ENCODE measurements around the gene UNC119.

DNA sequence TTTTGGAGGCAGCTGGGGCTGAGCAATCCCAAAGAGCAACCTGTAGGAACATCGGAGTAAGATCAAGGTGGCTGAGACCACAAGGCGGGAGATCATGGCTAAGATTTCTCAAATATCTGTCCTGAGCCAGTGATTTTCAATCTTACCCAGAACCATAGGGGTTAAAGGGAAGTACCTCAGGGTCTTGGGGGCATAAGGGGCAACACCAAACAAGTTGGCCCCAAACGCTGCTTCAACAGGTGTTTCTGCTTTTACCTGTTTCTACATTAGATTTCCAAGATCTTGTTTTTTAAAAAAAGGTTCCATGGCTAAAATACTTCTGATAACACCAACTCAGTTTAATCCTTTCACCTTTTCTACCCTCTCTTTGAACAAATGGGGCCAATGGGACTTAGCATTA lies 2.6 kb upstream of the UNC119 start:
- TF ChIP-seq ZNF70 (CRISPR knock-in tag; IDR thresholded peaks at IDR 0.05) (no peak), PATZ1 (CRISPR knock-in tag; IDR thresholded peaks at IDR 0.05; ENCODE audit: borderline replicate concordance) (no peak), SNAI2 (CRISPR knock-in tag; IDR thresholded peaks at IDR 0.05) (no peak), ZFP3 (CRISPR knock-in tag; IDR thresholded peaks at IDR 0.05) (no peak), GLIS3 (CRISPR knock-in tag; IDR thresholded peaks at IDR 0.05) (no peak)
- TF ChIP-seq, protein P1, sequence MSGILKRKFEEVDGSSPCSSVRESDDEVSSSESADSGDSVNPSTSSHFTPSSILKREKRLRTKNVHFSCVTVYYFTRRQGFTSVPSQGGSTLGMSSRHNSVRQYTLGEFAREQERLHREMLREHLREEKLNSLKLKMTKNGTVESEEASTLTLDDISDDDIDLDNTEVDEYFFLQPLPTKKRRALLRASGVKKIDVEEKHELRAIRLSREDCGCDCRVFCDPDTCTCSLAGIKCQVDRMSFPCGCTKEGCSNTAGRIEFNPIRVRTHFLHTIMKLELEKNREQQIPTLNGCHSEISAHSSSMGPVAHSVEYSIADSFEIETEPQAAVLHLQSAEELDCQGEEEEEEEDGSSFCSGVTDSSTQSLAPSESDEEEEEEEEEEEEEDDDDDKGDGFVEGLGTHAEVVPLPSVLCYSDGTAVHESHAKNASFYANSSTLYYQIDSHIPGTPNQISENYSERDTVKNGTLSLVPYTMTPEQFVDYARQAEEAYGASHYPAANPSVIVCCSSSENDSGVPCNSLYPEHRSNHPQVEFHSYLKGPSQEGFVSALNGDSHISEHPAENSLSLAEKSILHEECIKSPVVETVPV (CRISPR knock-in tag; IDR thresholded peaks at IDR 0.05) = no peak
- TF ChIP-seq, protein P2, sequence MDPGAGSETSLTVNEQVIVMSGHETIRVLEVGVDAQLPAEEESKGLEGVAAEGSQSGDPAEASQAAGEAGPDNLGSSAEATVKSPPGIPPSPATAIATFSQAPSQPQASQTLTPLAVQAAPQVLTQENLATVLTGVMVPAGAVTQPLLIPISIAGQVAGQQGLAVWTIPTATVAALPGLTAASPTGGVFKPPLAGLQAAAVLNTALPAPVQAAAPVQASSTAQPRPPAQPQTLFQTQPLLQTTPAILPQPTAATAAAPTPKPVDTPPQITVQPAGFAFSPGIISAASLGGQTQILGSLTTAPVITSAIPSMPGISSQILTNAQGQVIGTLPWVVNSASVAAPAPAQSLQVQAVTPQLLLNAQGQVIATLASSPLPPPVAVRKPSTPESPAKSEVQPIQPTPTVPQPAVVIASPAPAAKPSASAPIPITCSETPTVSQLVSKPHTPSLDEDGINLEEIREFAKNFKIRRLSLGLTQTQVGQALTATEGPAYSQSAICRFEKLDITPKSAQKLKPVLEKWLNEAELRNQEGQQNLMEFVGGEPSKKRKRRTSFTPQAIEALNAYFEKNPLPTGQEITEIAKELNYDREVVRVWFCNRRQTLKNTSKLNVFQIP (CRISPR knock-in tag; IDR thresholded peaks at IDR 0.05; ENCODE audit: borderline replicate concordance, low read depth) = no peak

Measured in SK-N-SH treated with all-trans-retinoic acid at 6 μM for 48 hours (cell line).